Measurements from ENCODE around the gene HS6ST3.

HS6ST3 gene

GRCh38 chr13:96346921-96347320 lies 257.0 kb downstream of the HS6ST3 start:
- no peak for TF ChIP-seq CTCF (conservative IDR thresholded peaks at IDR 0.05; ENCODE audit: low read length)
- H3K4me3 ChIP-seq (ENCODE audit: low read length): no peak overlapping the region
- no peak for DNase-seq (ENCODE audit: low read depth)

DNA sequence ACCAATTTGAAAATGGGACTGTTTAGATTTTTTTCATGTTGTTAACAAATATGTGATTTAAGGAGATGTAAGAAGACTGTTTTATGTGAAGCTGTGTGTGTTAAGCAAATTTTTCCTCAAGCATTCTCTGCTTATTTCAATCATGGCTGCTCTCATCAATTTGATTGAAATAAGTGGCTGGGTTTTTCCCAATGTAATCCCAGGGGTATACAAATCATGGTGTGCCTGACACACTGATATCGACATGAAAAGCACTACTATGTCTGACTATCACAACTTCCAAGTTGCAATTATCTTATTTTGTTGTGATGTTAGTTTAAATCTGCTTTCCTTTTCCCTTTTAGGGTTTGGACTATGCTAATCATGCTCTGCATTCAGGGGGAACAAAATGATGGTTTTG lies 283.7 kb downstream of the HS6ST3 start:
- no peak for DNase-seq (ENCODE audit: low read depth)
- H3K4me3 ChIP-seq (ENCODE audit: low read length): no peak overlapping the region
- no peak for TF ChIP-seq CTCF (conservative IDR thresholded peaks at IDR 0.05; ENCODE audit: low read length)

GRCh38 chr13:96377835-96378234 lies 287.9 kb downstream of the HS6ST3 start:
- no peak for DNase-seq (ENCODE audit: low read depth)
- H3K4me3 ChIP-seq (ENCODE audit: low read length): no peak overlapping the region
- TF ChIP-seq CTCF (conservative IDR thresholded peaks at IDR 0.05; ENCODE audit: low read length): no peak

DNA sequence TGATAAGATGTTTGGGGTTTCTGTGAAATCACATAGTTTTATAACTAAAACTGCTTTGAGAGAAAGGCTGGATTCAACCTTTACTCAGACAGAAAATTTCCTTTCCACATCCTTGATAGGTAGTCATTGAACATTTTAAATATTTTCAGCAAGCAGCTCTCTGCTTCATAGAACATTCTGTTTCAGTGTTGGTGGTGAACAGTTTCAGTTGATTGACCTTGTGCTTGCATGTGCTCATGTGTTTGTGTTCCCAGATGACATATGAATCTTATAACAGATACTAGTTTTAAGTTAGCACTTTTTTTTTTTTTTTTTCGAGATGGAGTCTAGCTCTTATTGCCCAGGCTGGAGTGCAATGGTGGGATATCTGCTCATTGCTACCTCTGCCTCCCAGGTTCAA lies 290.1 kb downstream of the HS6ST3 start:
- H3K4me3 ChIP-seq (ENCODE audit: low read length): no peak overlapping the region
- TF ChIP-seq CTCF (conservative IDR thresholded peaks at IDR 0.05; ENCODE audit: low read length): no peak
- DNase-seq (ENCODE audit: low read depth): no peak

DNA sequence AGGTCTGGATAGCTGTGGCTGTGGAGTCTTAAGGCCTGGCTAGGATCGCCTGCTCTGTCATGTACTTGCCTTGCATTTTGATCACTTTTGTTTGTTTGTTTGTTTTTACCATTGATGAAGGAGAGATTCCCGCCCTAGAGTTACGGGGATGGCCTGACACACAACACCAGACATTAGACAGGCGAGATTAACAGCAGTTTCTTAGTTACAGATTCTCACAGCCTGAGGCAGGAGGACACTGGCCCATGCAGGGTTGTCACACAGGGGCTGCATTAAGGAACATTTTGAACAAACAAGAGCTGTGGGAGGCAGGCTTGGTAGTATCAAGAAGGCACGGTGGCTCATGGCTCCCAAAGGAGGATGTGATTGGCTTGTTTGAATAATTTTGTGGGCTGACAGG lies 291.8 kb downstream of the HS6ST3 start:
- H3K4me3 ChIP-seq (ENCODE audit: low read length): no peak overlapping the region
- no peak for TF ChIP-seq CTCF (conservative IDR thresholded peaks at IDR 0.05; ENCODE audit: low read length)
- DNase-seq (ENCODE audit: low read depth): no peak

GRCh38 chr13:96388598-96388997 lies 298.7 kb downstream of the HS6ST3 start:
- no peak overlapping the region for H3K4me3 ChIP-seq (ENCODE audit: low read length)
- no peak for DNase-seq (ENCODE audit: low read depth)
- no peak for TF ChIP-seq CTCF (conservative IDR thresholded peaks at IDR 0.05; ENCODE audit: low read length)

DNA sequence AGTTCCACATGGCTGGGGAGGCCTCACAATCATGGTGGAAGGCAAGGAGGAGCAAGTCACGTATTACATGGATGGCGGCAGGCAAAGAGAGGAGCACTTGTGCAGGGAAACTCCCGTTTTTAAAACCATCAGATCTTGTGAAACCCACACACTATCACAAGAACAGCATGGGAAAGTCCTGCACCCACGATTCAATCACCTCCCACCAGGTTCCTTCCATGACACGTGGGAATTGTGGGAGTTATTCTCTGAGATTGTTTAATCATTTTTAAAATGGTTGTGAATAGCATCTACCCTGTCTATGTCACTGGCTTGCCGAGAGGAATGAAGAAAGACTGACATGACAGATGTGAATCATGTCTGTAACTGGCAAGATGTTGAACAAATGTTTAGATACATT lies 301.7 kb downstream of the HS6ST3 start:
- no peak overlapping the region for H3K4me3 ChIP-seq (ENCODE audit: low read length)
- DNase-seq (ENCODE audit: low read depth): no peak
- TF ChIP-seq CTCF (conservative IDR thresholded peaks at IDR 0.05; ENCODE audit: low read length): no peak

All from AG10803 (cell line).